Measurements from ENCODE around the gene C3orf18. TPM values are rescaled to one million over a fixed set of nuclear protein-coding genes. Genes with fewer than 3 reads are reported as not detected.
A peak's percentile ranks its signal among the peaks of the same experiment; 100 is the strongest.

C3orf18 gene
- total and polyA plus RNA-seq, 2 donors = 4.3 to 4.5 TPM

DNA sequence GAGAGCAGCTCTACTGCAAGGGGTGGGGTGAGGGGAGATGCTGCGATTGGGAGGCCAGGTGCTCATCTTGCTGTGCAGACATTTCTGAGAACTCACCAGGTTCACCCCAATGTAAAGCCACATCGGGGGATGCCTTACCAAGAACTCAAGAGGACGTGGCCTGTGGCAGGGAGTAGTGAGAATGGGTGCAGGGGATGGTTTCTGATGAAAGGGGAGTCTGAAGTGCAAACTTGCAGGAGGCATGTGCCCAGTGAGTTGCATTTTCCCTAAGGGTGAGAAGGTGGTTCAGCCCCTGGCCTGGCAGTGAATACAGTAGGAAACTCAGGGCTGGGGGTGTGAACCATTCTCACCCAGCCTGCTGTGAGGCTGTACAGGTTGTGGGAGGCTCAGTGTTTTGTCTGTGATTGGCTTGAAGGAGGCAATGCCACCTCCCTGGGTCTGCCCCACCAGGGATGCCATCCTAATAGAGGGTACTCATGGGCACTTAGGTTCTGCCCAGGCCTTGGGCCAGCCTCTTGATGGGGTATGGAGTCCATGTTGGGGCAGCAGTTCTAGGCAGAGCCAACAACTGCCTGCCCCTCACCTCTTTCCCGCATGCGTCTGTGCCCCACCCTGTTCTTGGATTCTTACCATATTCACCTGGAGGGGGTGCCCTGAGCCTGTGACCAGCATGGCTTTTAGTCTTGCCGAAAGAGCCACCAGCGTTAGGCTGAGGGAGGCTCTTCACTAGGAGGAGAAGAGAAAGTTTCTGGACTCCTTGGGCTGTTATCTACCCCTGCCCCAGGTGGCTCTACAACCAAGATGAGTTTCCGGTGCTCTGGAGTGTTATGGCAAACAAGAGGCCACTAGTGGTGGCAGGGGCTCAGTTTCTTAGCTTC, 6.3 kb upstream of the C3orf18 start:
- Histone ChIP-seq H3K36me3 (ENCODE audit: control insufficient read depth in 2 of 2, insufficient read depth in 2 of 2, low read length in 1 of 2) (peaks cover 23 to 44% of the 10 kb centered on the region in 2 donors), H3K9me3 (ENCODE audit: control insufficient read depth in 2 of 2, insufficient read depth in 1 of 2, low read length in 1 of 2) (no peaks in the 10 kb centered on the region), H3K27ac (ENCODE audit: low read depth in 1 of 2, low read length in 1 of 2) (peak overlapping the region in 1 of 2 donors; percentile 75), H3K4me1 (ENCODE audit: control insufficient read depth in 2 of 2, insufficient read depth in 2 of 2, low read length in 2 of 2) (peaks cover 8 to 67% of the 10 kb centered on the region in 2 donors), H3K4me3 (ENCODE audit: low read length in 2 of 2) (no peak overlapping the region), H3K27me3 (ENCODE audit: control insufficient read depth in 2 of 2, insufficient read depth in 1 of 2, low read length in 1 of 2) (no peaks in the 10 kb centered on the region)
- WGBS = 49% methylated on average over 8 of the region's 8 CpGs
- peak in 2 of 9 donors; percentile 17 to 62 for DNase-seq (ENCODE audit: low read depth in 6 of 9, low spot score in 9 of 9)

DNA sequence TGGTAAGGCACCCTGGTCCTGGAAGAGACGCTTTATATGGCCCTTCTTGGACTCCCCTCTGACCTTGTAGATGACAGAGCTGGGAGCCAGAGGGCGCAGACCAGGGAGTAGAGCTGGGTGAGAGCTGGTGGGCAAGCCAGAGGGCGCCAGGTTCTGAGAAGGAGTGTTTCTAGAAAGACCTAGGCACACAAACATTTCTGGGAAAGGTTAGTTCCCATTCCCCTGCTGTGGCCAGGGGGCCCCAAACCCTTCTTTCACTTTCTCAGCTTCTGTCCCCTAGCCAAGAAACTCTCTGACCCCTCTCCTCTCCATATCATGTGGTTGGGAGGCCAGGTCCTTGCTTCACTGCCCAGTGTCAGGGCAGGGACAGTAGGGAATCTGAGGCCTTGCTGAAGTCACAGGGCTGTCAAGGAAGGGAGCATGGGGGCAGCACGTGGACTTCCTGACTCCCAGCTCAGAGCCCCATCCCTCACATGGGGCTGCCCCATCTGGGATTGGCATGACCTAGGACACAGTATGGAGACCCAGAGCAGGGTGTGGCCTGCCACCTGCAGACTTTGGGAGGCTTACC, 5.3 kb upstream of the C3orf18 start:
- DNase-seq (ENCODE audit: low read depth in 6 of 9, low spot score in 9 of 9) = no peak
- Histone ChIP-seq H3K9me3 (ENCODE audit: control insufficient read depth in 2 of 2, insufficient read depth in 1 of 2, low read length in 1 of 2) (no peaks in the 10 kb centered on the region), H3K27ac (ENCODE audit: low read depth in 1 of 2, low read length in 1 of 2) (peak overlapping the region in 1 of 2 donors; percentile 68), H3K27me3 (ENCODE audit: control insufficient read depth in 2 of 2, insufficient read depth in 1 of 2, low read length in 1 of 2) (no peaks in the 10 kb centered on the region), H3K4me1 (ENCODE audit: control insufficient read depth in 2 of 2, insufficient read depth in 2 of 2, low read length in 2 of 2) (peaks cover 9 to 76% of the 10 kb centered on the region in 2 donors), H3K36me3 (ENCODE audit: control insufficient read depth in 2 of 2, insufficient read depth in 2 of 2, low read length in 1 of 2) (peaks cover 23 to 34% of the 10 kb centered on the region in 2 donors), H3K4me3 (ENCODE audit: low read length in 2 of 2) (no peak overlapping the region)
- 71% methylated on average over 4 of the region's 4 CpGs for WGBS

DNA sequence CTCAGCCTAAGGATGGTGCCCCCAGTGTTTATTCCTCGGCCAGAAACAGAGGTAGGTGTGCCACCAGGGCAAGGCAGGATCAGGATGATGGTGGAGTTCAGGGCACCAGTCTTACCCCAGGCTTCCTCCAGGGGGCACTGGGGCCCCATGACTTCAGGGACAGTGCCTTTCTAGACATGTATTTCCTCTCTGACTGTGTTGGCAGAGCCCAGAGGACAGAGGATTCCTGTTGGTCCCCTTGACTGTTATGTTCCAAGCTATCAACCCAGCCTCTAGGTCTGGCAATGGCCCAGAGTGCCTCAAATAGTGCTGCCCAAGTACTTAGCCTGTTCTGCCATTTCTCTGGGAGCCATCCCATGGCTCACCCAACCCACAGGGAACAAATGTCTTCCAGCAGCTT, 4.6 kb upstream of the C3orf18 start:
- peak overlapping the region in 1 of 2 donors; percentile 68 for H3K27ac ChIP-seq (ENCODE audit: low read depth in 1 of 2, low read length in 1 of 2)
- WGBS = 36% methylated on average over 1 of the region's 1 CpG
- H3K36me3 ChIP-seq (ENCODE audit: control insufficient read depth in 2 of 2, insufficient read depth in 2 of 2, low read length in 1 of 2) = peaks cover 18 to 28% of the 10 kb centered on the region in 2 donors
- H3K27me3 ChIP-seq (ENCODE audit: control insufficient read depth in 2 of 2, insufficient read depth in 1 of 2, low read length in 1 of 2) = peaks cover 0 to 7% of the 10 kb centered on the region in 2 donors
- H3K9me3 ChIP-seq (ENCODE audit: control insufficient read depth in 2 of 2, insufficient read depth in 1 of 2, low read length in 1 of 2) = no peaks in the 10 kb centered on the region
- peak in 8 of 9 donors; percentile 44 to 83 (median 63) for DNase-seq (ENCODE audit: low read depth in 6 of 9, low spot score in 9 of 9)
- H3K4me1 ChIP-seq (ENCODE audit: control insufficient read depth in 2 of 2, insufficient read depth in 2 of 2, low read length in 2 of 2) = peaks cover 12 to 82% of the 10 kb centered on the region in 2 donors
- no peak overlapping the region for H3K4me3 ChIP-seq (ENCODE audit: low read length in 2 of 2)

DNA sequence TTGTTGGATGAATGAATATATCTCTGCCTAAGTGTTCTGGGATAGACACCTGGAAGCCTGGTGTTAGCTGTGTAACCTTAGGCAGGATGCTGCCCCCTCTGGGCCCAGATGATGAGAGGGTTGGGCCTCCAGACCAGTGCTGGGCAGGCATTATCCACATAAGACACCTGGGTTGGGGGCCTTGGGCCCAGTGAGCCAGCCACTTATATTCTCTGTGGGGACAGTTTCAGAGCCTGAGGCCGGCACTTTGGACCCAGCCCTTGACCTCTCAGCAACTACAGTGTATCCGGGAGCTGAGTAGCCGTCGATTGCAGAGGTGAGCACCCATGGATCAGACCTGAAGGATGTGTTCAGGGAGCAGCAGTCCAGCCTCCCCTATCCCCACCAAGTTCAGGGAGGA, 3.9 kb upstream of the C3orf18 start:
- no peak overlapping the region for H3K27ac ChIP-seq (ENCODE audit: low read depth in 1 of 2, low read length in 1 of 2)
- no peaks in the 10 kb centered on the region for H3K9me3 ChIP-seq (ENCODE audit: control insufficient read depth in 2 of 2, insufficient read depth in 1 of 2, low read length in 1 of 2)
- no peak overlapping the region for H3K4me3 ChIP-seq (ENCODE audit: low read length in 2 of 2)
- no peak for DNase-seq (ENCODE audit: low read depth in 6 of 9, low spot score in 9 of 9)
- peaks cover 16 to 83% of the 10 kb centered on the region in 2 donors for H3K4me1 ChIP-seq (ENCODE audit: control insufficient read depth in 2 of 2, insufficient read depth in 2 of 2, low read length in 2 of 2)
- H3K27me3 ChIP-seq (ENCODE audit: control insufficient read depth in 2 of 2, insufficient read depth in 1 of 2, low read length in 1 of 2) = peaks cover 0 to 14% of the 10 kb centered on the region in 2 donors
- peaks cover 12 to 23% of the 10 kb centered on the region in 2 donors for H3K36me3 ChIP-seq (ENCODE audit: control insufficient read depth in 2 of 2, insufficient read depth in 2 of 2, low read length in 1 of 2)
- 97% methylated on average over 4 of the region's 4 CpGs for WGBS

DNA sequence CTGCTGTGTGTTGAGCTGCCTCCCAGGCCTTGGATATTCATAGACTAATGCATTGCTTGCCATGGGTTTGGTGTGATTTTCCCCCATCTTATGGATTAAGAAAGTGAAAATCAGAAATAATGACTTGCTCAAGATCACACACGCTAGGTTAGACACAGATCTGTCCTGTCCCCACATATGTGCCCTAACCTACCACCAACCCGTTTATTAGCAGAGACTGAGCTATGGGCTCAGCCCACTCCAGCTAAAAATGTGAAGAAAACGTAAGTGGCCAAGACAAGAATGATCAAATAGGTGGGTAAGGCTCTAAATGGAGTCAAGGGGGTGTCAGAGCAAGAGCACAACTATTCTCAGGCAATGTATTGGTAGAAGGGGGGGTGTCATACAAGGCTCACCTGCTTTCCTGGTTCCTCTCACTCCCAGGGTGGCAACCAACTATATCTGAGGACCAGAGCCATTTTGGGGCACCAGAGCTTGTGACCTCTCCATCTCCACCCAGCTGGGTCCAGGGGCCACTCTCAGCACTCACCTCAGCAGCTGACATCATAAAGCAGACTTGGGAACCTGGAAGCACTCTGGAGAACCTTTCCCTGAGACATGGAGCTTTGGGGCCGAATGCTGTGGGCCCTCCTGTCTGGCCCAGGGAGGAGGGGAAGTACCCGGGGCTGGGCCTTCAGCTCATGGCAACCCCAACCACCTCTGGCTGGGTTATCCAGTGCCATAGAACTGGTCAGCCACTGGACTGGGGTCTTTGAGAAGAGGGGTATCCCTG, 3.1 kb upstream of the C3orf18 start:
- peaks cover 0 to 18% of the 10 kb centered on the region in 2 donors for H3K27me3 ChIP-seq (ENCODE audit: control insufficient read depth in 2 of 2, insufficient read depth in 1 of 2, low read length in 1 of 2)
- 97% methylated on average over 5 of the region's 5 CpGs for WGBS
- no peaks in the 10 kb centered on the region for H3K9me3 ChIP-seq (ENCODE audit: control insufficient read depth in 2 of 2, insufficient read depth in 1 of 2, low read length in 1 of 2)
- DNase-seq (ENCODE audit: low read depth in 6 of 9, low spot score in 9 of 9) = no peak
- H3K36me3 ChIP-seq (ENCODE audit: control insufficient read depth in 2 of 2, insufficient read depth in 2 of 2, low read length in 1 of 2) = peaks cover 9 to 17% of the 10 kb centered on the region in 2 donors
- no peak overlapping the region for H3K27ac ChIP-seq (ENCODE audit: low read depth in 1 of 2, low read length in 1 of 2)
- H3K4me1 ChIP-seq (ENCODE audit: control insufficient read depth in 2 of 2, insufficient read depth in 2 of 2, low read length in 2 of 2) = peaks cover 16 to 80% of the 10 kb centered on the region in 2 donors
- H3K4me3 ChIP-seq (ENCODE audit: low read length in 2 of 2) = peak overlapping the region in 1 of 2 donors; percentile 91

DNA sequence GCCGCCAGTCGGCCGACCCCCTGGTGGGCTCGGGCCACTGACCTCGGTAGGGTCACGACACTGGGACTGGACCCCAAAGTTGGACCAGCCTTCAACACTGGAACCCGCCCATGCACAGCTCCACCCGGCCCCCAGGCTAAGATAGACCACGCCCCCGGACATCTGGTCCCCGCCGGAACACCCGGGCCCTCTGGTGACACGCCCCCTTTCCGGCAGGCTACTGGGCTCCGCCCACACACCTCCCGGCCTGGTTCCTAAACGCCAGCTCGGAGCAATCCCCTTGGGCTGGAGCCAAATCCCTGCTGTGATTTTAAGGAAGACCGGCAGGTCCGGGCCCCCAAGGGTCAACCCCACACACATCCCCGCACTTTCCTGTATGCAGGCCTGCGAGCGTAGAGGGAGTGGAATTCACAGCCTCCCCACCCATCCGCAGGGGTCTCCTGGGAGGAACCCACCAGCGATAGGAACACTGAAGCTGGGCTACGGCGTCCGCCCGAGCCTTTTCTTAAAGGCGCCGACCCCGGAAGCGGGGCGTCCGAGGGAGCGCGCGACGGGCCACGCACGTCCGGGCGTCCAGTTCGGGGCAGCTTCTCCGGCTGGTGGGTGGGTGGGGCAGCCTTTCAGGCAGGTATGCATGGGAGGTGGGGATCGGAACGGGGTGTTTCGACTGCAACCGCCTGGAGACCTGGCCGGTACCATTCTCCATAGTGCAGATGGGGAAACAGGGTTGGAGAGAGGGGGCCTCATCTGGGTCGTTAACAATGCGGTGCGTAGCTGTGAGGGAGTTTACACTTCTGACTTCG, 1.6 kb upstream of the C3orf18 start, which contains the start of gene HEMK1:
Gene HEMK1, plus strand, starts transcription at position 576 of the 803 bp plus-strand sequence. CDS start 1,583 bp downstream, outside the sequence.
- peak within 1 kb of the TSS; percentile 85 to 91 for H3K4me3 ChIP-seq (ENCODE audit: low read length in 2 of 2)
- under 1% methylated on average over 55 of the region's 55 CpGs for WGBS
- peaks cover 0 to 18% of the 10 kb centered on the region in 2 donors for H3K27me3 ChIP-seq (ENCODE audit: control insufficient read depth in 2 of 2, insufficient read depth in 1 of 2, low read length in 1 of 2)
- no peaks in the 10 kb centered on the region for H3K9me3 ChIP-seq (ENCODE audit: control insufficient read depth in 2 of 2, insufficient read depth in 1 of 2, low read length in 1 of 2)
- peaks cover 9 to 14% of the 10 kb centered on the region in 2 donors for H3K36me3 ChIP-seq (ENCODE audit: control insufficient read depth in 2 of 2, insufficient read depth in 2 of 2, low read length in 1 of 2)
- H3K27ac ChIP-seq (ENCODE audit: low read depth in 1 of 2, low read length in 1 of 2) = peak within 1 kb of the TSS; percentile 92 to 94
- DNase-seq (ENCODE audit: low read depth in 6 of 9, low spot score in 9 of 9) = peak; percentile 84 to 97 (median 92)
- peaks cover 16 to 65% of the 10 kb centered on the region in 2 donors for H3K4me1 ChIP-seq (ENCODE audit: control insufficient read depth in 2 of 2, insufficient read depth in 2 of 2, low read length in 2 of 2)

DNA sequence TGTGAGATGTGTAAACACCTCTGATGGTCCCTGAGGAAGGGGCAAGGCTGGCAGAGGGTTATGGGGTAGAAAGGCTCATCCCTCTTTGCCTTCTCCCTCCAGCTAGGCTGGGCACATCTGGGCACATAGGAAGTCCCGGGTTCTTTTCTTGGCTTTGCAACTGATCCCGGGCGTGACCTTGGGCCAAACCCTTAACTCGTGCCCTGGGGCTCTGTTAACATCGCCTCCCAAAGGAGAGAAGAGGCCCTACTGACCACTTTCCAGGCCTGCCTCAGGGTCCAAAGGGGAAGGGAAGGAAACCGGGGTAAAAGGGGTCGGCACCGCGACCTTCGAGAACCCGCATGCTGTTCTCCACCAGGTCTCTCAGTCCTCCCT, 549 bp downstream of the C3orf18 start:
- 33% methylated on average over 11 of the region's 11 CpGs for WGBS
- peak overlapping the region in 1 of 2 donors; percentile 38 for H3K27ac ChIP-seq (ENCODE audit: low read depth in 1 of 2, low read length in 1 of 2)
- H3K36me3 ChIP-seq (ENCODE audit: control insufficient read depth in 2 of 2, insufficient read depth in 2 of 2, low read length in 1 of 2) = no peaks in the 10 kb centered on the region
- H3K9me3 ChIP-seq (ENCODE audit: control insufficient read depth in 2 of 2, insufficient read depth in 1 of 2, low read length in 1 of 2) = no peaks in the 10 kb centered on the region
- DNase-seq (ENCODE audit: low read depth in 6 of 9, low spot score in 9 of 9) = no peak
- H3K4me1 ChIP-seq (ENCODE audit: control insufficient read depth in 2 of 2, insufficient read depth in 2 of 2, low read length in 2 of 2) = peaks cover 12 to 44% of the 10 kb centered on the region in 2 donors
- peak overlapping the region; percentile 50 to 64 for H3K4me3 ChIP-seq (ENCODE audit: low read length in 2 of 2)
- peaks cover 0 to 18% of the 10 kb centered on the region in 2 donors for H3K27me3 ChIP-seq (ENCODE audit: control insufficient read depth in 2 of 2, insufficient read depth in 1 of 2, low read length in 1 of 2)

DNA sequence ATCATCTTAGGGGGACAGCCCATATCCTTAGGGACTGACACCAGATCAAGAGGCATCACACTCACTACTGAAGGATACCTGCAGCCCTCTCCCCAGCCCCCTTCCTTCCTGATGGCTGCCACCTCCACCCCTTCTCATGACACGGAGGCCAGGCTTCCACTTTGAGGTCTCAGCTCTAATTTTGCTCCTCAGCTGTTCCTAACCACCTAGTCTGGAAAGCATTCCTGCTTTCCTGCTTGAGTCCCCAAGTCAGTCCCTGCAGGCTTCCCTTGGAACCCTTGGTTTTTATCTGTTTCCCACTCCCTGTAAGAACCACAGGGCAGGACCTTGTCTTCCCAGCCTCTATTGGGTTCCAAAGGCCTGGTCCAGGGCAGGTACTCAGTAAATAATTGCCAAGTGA, 3.2 kb downstream of the C3orf18 start:
- Histone ChIP-seq H3K27ac (ENCODE audit: low read depth in 1 of 2, low read length in 1 of 2) (no peak overlapping the region), H3K4me3 (ENCODE audit: low read length in 2 of 2) (no peak overlapping the region), H3K27me3 (ENCODE audit: control insufficient read depth in 2 of 2, insufficient read depth in 1 of 2, low read length in 1 of 2) (peaks cover 0 to 18% of the 10 kb centered on the region in 2 donors), H3K4me1 (ENCODE audit: control insufficient read depth in 2 of 2, insufficient read depth in 2 of 2, low read length in 2 of 2) (peaks cover 8 to 22% of the 10 kb centered on the region in 2 donors), H3K36me3 (ENCODE audit: control insufficient read depth in 2 of 2, insufficient read depth in 2 of 2, low read length in 1 of 2) (no peaks in the 10 kb centered on the region), H3K9me3 (ENCODE audit: control insufficient read depth in 2 of 2, insufficient read depth in 1 of 2, low read length in 1 of 2) (no peaks in the 10 kb centered on the region)
- no peak for DNase-seq (ENCODE audit: low read depth in 6 of 9, low spot score in 9 of 9)
- 77% methylated on average over 1 of the region's 1 CpG for WGBS

Data from thymus (tissue), 11 donors.